ENCODE data around the gene ASIC1.

ASIC1 gene

DNA sequence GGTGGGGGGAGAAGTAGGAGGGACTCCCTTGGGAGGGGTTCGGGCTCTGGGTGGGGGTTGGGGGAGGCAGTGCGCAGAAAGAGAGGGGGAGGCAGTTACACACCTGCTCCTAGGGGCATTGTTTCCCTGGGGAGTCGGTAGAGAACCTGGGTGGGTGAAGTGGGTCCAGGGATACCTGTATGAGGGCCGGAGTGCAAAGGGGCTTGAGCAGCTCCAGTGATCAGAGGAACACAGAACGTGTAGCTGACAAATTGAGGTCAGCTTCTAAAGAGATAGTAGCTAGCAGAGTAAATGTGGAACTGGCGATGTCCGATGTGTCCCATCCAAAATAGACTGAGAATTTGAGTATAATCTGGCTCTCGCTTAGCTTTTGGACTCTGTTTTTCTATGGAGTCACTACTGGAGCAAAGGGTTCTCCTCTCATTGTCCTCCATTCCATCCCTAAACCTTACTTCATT is 28.2 kb downstream of the ASIC1 start:
- DNase-seq: no peak

DNA sequence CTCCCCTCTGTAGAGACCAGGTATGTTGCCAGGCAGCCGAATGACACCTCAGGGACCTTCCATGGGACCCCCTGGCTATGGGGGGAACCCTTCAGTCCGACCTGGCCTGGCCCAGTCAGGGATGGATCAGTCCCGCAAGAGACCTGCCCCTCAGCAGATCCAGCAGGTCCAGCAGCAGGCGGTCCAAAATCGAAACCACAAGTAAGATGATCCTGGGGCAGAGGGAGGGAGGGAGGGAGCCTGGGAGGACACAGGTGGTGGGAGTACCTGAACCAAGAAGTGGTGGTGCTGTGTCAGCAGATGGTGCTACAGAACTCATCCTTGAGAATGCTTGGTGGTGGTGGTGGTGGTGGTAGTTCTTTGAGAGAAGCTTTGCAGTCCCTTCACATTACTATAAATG is 28.8 kb downstream of the ASIC1 start:
- no peak for DNase-seq

DNA sequence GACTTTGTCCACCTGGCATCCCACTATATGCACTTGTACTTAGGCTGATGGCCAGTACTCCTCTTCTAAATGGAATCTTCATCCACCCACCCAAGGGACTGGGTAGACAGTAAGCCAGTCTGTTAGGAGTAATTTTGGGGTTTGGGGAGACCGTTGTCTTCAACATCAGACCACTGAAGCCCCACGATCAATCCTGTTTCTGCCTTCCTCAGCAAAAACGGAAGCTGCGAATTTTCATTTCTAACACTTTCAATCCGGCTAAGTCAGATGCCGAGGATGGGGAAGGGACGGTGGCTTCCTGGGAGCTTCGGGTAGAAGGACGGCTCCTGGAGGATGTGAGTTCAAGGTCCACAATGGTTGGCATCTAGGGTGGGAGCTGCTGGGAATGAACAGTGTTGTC is 29.8 kb downstream of the ASIC1 start:
- DNase-seq: no peak

DNA sequence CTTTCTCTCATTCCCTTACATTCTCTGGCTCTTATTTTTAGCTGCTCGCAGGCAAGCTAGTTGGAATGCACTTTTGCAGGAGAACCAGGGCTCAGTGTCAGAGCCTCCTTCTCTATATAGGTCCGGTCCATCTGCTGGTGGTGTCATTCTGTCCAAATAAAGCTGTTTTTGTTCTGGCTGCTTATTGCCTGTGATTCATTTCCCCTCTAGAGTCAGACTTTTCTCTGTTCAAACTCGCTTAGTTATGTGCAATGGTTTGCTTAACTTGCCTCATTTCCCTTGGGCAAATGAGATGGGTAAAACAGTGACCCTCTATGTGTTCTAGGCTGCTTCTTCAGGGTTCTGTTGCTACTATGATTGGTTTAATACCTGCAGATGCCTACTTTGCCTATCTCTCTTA is 30.6 kb downstream of the ASIC1 start:
- no peak for DNase-seq

DNA sequence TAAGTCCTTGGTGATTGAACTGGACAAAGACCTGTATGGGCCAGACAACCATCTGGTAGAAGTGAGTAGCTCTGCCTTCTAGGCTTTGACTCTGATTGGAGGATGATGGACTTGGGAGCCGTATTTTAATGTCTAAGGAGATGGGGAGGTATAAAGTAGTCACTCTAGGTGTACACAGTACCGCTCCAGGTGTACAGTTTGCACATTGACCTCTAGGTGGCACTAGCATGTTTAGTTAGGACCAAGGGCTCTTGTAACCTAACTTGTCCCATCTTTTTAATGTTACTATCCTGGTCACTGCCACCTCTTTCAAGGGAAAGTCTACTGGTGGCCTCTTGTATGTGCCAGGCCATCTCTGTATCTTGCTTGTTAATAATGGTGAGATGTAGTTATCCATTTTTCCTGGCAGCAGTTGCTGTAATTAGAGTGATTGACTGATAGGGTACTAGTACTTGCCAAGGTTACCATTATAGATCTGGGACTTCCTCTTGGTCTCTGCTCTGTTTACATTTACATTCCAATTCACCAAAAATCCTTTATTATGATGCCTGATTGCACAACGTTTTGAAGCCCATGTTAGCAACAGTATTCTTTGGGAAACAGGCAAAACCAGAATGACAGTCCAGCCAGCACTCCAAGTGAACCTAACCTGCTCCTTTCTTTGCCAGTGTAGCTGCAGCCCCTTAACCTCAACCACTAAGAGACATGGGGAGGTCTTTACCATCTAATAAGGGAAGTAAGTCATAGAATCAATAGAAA is 31.4 kb downstream of the ASIC1 start:
- DNase-seq: peak; percentile 45

DNA sequence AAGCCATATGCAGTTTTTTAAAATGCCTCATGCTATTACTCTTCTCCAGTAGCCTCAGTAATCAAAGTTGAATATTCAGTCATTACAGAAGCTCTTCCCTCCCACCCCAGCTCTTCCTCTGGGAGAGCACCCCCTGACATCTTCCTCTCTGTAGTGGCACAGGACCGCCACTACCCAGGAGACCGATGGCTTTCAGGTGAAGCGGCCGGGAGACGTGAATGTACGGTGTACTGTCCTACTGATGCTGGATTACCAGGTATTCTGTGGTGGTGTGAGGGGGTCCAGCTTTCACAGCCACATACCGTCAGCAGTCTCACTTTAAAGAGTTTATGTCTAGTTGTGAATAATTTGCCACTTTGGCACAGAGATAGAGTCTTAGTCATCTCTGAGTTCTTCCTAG is 32.3 kb downstream of the ASIC1 start:
- DNase-seq: no peak

DNA sequence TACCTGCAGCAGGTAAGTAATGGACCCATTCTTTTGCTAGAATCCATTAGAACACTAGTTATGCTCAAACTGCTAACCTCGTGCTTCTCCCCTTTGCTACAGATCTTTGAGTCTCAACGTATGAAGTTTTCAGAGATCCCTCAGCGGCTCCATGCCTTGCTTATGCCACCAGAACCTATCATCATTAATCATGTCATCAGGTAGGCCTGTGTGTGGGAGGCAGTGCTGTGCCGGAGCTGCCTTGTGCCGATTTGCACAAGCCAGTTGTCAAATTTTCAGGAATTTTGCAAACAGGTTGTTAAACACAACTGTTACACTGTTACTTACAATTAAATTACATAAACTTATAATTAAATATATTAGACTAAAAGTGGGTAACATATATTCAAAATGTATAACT is 33.0 kb downstream of the ASIC1 start:
- DNase-seq: no peak

DNA sequence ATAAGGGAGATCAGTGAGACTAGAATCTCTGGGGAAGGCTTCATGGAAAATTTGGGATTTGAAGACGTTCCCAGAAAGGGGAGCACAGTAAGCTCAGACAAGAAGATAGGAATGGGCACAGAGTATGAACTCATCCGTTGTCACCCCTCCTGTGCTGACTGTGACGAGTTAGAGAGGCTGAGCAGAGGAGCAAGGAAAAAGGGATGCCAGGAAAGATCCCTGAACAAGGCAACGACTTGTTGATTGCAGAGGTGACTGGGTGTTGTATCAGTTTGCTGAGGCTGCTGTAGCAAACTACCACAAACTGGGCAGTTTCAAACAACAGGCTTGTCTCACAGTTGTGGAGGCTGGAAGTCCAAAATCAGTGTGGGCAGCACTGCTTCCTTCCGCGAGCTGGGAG is 40.6 kb downstream of the ASIC1 start:
- no peak for DNase-seq

DNA sequence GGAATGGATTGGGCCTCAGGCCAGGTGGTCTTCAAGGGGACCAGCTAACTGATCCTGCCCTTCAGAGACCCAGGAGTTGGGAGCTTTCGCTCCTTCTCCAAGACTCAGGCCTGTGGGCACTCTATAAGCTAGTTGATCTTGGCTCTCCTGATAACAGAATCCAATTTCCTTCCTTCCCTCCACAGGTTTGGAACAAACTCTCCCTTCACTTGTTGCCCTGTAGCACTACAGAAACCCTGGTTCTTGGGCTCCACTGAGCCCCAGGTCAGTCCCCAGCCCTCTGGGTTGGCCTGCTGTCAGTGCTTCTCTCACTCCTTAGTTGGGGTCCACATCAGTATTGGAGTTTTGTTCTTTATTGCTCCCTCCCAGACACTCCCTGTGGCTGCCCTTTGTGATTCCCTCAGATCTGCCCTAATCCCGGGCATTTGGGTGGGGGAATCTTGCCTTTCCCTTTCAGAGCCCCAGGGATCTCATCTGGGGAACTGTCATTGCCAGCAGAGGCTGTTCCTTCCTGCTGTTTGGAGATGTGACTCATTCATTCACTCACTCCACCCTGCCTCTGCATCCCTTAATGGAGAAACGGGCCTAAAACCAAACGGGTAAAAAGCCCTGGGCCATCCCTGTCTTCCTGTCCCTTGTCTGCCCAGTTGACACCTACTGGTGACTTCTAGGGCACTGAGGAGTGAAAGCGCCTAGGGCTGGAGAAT is 42.1 kb downstream of the ASIC1 start:
- DNase-seq: no peak

DNA sequence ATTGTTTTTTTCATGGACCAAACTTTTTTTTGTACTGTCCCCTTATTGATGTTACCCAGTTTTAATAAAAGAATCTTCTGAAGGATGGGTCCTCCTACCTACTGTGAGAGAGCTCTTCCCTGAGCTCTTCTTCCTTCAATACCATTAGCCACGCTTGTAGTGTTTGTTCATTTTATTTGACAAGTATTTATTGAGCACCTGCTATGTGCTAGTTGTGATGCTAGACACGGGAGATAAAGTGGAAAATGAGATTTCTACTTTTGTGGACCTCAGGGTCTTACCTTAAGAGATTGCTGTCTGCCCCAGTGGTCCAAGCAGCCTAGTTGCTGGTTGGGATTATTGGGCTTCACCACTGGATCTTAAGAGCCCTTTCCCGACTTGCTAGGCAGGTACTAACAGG is 43.2 kb downstream of the ASIC1 start:
- no peak for DNase-seq

DNA sequence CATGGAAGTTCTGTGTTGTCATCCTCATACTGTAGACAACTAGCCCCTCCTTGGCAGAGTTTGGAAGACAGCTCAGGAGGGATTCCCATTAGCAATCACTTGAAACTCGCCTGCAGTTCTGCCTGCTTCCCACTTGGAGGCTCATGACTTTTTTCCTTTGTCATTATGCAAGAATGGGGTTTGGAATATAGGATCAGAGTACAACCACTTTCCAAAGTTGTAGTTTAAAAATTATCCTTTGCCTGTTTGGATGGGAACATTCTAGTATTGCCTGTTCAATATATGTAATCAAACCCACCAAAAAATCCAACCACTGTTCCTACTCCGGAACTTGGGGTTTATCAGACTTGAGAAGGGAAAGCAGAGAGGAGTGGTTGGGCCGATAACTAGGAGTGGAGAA is 44.3 kb downstream of the ASIC1 start:
- DNase-seq: no peak

DNA sequence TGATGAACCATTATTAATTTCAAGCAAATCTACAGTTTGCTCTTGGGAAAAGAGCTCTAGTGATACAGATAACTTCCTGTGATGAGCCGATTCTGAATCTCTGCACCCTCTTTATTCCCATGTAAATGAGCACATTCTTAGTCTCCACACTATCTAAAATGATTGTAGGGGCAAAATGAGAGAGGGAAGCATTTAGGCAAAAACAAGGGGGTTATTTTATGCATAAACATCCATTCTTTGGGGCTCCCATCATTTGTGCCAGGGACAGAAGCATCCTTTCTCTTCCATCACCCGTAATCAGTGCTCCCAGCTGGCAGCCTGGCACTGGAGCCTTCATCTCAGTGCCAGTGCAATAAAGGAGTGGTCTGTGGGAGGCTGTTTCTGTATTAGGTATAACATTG is 44.7 kb downstream of the ASIC1 start:
- DNase-seq: no peak

DNA sequence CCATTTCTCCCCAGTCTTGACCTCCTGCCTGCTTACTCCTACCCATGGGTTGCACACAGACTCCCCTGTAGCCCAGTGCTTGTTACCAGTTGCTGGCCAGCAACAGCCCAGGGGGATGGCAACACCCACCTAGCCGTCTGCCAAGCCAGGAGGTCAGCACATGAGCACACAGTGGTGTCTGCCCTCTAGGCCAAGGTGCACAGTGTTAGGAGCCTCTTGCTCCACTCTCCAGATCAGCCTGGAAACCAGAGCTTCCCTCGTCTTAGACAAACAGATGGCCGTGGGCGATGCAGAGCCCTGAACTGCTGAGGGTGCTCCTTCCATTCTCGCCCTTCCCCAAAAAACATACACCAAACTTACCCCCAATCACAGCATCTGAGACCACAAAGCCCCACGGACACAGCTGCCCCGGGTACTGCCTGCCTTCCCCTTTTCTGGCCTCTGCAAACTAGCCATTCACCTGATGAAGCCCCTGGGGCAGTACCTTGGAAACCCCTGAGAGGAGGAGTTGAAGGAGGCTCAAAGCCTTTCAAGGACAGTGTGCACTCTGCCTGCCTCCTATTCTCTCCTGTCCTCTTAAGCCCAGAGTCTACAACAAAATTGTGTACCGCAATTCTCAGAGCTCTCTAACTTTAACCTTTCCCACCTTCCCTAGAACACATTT is 45.4 kb downstream of the ASIC1 start:
- DNase-seq: no peak

DNA sequence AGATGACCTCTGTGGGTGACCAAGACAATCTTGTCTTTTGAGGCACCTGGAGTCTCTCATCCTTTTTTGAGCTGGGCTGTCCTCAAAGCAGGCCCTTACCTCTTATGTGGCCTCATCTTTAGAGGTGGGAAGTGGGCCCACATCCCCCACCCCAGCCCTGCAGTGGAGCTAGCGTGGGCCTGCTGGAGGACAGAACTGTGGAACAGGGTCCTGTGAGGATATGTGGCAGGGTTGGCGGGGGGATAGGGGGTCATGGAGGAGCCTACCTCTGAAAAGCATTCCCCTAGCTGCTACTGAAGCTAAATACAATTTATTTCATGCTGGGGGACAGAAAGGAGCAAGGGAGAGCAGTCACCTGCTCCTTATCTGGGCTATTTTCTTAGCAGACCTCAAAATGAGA is 46.0 kb downstream of the ASIC1 start:
- no peak for DNase-seq

DNA sequence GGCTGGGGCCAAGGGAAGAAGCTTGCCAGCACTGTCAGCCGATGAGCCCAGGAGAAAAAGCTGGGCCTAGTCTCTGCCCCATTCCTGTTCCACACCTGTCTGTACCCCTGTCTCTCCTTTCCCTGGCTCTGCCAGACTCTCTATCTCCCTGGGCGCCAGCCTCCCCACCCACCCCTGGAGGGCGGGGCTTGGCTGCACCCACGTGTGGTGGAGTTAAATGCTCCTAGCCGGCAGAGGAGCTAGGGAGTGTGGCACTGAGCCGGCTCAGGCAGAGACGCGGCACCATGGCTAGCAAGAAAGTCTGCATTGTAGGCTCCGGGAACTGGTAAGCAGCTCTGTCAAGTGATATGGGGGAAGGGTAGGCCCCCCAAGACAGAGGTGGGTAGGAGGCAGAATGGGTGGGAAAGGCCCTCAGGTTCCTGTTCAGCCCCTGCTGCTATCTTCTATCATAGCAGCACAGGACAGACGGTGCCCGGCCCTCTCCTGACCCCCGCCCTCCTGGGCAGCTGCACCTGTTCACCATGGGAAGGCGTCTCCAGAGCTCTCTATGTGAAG is 46.4 kb downstream of the ASIC1 start, which contains the start of gene GPD1:
Gene GPD1 (plus strand): TSS at position 242 of the 555 bp plus-strand sequence. CDS start 43 bp downstream, at position 285.
- peak; percentile 58 for DNase-seq

DNA sequence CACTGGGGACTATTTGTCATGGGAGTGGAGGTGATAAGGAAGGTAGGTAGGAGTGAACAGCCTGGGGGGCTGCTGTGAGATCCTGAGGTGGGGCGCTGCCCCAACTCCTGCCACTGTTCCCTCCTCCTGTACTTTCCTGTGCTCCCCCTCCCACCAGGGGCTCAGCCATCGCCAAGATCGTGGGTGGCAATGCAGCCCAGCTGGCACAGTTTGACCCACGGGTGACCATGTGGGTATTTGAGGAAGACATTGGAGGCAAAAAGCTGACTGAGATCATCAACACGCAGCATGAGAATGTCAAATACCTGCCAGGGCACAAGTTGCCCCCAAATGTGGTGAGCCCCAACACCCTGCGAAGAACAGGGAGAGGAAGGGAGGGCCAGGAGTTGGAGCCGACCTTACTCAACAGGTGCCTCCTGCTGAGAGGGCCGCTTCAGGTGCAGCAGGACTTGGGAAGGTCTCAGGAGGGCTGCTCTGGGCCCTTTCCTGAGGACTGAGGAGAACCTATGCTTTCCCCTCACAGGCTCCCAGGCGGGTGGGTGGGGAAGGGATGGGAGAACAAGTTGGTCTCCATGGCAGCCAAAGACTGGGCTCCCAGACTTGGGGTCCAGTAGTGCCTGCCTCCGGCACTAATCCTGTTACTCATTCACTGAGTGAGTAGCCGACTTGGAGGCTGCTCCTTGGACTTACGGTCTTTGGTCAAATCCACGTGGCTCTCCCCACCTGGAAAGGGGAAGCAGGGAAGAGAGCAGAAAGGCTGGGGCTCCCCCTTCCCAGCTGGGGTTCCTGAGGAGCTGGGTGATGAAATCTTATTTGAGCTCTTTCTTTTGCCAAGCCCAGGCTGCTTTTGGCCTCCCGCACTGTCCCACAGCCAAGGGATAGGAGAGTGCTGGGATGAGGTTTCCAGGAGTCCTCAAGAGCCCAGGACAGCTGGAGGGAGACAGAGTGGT is 47.3 kb downstream of the ASIC1 start:
- DNase-seq: no peak

DNA sequence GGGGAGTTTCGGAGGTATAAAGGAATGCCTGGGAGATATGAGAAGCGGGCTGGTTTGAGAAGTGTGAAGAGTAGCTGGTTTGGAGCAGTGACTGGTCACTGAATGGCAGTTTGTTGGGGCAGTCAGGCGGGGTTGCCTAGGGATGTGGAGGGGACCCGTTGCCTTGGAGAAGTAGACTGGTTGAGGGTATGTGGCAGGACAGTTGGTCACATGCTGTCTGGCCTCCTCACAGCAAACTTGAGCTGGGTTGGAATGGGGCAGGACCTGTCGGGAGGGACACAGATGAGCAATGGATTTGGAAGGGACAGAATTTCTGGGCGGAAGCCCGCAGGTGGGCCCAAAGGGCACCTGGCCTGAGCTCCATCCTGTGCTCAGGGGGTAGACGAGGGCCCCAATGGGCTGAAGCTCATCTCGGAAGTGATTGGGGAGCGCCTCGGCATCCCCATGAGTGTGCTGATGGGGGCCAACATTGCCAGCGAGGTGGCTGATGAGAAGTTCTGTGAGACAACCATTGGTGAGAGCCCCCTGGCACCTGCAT is 48.6 kb downstream of the ASIC1 start:
- no peak for DNase-seq

DNA sequence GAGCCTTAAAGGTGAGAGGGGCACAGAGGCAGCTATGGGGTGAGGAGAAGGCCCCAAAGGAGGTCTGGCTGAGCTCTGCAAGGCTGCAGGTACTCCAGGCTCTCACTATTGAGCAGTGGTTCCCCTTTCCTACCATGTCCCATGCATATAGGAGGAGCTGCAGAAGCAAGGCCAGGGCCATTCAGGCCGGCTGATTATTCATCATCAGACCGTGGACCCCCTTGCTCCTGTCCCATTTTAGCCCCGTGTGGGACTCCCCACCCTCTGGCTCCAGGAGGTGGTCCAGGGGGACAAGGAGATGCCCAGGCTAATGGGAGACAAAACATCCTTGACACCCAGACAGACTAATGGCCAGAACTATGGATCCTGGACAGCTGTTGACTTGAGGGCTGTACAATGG is 49.5 kb downstream of the ASIC1 start:
- no peak for DNase-seq

DNA sequence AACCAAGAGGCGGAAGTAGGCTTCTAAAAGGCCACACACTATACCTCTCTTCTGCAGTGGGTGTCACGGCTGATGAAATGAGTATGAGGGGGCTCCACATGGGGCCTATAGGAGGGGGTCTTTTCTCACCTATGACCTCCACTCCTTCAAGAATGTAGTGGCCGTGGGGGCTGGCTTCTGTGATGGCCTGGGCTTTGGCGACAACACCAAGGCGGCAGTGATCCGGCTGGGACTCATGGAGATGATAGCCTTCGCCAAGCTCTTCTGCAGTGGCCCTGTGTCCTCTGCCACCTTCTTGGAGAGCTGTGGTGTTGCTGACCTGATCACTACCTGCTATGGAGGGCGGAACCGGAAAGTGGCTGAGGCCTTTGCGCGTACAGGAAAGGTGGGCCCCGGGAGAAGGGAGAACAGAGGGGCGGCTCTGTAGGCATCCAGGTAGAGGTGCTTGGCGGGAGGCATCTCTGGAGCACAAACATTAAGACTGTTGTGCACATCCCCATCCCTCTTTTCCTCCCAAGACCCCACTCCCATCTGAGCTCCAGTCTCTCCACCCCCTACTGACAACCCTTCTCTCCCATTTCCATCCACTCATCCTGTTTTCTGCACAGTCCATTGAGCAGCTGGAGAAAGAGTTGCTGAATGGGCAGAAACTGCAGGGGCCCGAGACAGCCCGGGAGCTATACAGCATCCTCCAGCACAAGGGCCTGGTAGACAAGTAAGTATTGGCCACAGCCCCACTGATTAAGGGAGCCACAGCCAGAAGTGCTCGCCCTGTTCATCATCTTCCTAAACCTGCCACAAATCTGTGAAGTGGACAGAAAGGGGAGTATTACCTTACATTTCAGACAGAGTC is 50.2 kb downstream of the ASIC1 start:
- no peak for DNase-seq

DNA sequence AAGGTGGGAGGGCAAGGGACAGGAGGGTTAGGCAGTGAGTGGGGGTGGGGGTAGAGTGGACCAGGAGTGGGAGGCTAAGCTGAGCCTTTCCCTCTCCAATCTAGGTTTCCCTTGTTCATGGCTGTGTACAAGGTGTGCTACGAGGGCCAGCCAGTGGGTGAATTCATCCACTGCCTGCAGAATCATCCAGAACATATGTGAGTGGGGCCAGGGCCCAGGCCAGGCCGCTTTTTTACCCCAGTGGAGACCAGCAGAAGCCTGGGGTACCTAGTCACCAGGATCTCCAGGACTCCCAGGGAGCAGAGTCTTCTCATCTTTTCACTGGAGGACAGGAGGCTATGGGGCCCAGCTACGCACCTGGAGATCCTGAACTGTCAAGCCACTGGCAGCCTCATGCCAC is 51.9 kb downstream of the ASIC1 start:
- DNase-seq: no peak

DNA sequence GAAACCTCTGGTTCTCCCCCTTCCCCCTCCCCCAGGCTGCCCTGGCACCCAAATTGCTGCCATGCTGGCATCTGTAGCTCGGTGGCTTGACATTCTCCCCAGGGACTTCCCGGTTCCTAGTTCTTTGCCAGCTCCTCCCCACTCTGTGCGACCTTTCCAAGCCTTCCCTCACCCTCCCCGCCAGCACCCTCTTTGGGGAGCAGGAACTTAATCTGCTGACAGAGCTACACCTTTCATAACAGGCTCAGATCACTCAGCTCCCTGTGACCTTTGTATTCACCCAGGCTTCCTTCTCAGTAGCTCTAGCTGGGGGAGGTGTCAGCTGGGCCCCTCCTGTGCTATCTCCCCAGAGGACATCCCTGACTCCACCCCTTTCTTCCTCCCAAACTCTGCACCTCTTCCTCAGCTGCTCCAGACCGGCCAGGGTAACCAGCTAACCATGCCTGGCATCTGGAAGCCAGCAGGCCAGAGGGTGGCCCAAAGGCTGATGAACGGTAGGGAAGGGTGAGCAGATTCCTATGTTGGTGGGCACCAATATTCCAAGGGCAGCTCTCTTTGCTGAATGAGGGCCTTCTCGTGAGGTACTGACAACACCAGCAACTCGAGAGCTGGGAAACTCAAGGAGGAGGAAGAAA is 52.8 kb downstream of the ASIC1 start:
- DNase-seq: peak; percentile 12

All from DMS153 (cell line).